NCI-H524 (cell line): ENCODE measurements around the gene GSTM1.
"Not testable (repeated sequence)": the region's sequence is repeated elsewhere in the genome, so short reads cannot be mapped to it uniquely, and the experiment has no call there.

ENCODE experiments used
- DNase-seq, 2 experiments: peaks; one replicate each; lab custom pipeline; 2025; lab: John Stamatoyannopoulos, UW

GSTM1 gene

GRCh38 chr1:109659997-109660690 is 27.5 kb upstream of the GSTM1 start:
- peak; percentile 74 to 92 for DNase-seq

GRCh38 chr1:109660691-109661026 is 27.0 kb upstream of the GSTM1 start:
- DNase-seq: not testable (repeated sequence)

GRCh38 chr1:109661391-109661790 is 26.2 kb upstream of the GSTM1 start:
- DNase-seq: no peak

GRCh38 chr1:109664671-109665070 is 22.9 kb upstream of the GSTM1 start:
- no peak for DNase-seq

GRCh38 chr1:109667452-109668122 is 20.0 kb upstream of the GSTM1 start, which contains the start of gene GSTM2:
TSS of gene GSTM2 (plus strand) at chr1:109668057. CDS start at chr1:109668116, 59 bp downstream.
- DNase-seq: peak; percentile 60 to 77

- DNase-seq: no peak
Observed at GRCh38 chr1:109668123-109668775, 19.4 kb upstream of the GSTM1 start.

GRCh38 chr1:109669246-109669948 is 18.2 kb upstream of the GSTM1 start:
- no peak for DNase-seq

GRCh38 chr1:109669949-109670302 is 17.7 kb upstream of the GSTM1 start:
- not testable (repeated sequence) for DNase-seq

GRCh38 chr1:109671067-109671466 is 16.6 kb upstream of the GSTM1 start:
- no peak for DNase-seq

GRCh38 chr1:109673861-109674260 is 13.8 kb upstream of the GSTM1 start:
- DNase-seq: not testable (repeated sequence)

- not testable (repeated sequence) for DNase-seq
Observed at GRCh38 chr1:109676683-109677381, 10.8 kb upstream of the GSTM1 start.

GRCh38 chr1:109677459-109677858 is 10.2 kb upstream of the GSTM1 start:
- no peak for DNase-seq

- not testable (repeated sequence) for DNase-seq
Observed at GRCh38 chr1:109678637-109679036, 9.0 kb upstream of the GSTM1 start.

GRCh38 chr1:109684777-109685176 is 2.8 kb upstream of the GSTM1 start:
- not testable (repeated sequence) for DNase-seq

GRCh38 chr1:109685399-109685798 is 2.2 kb upstream of the GSTM1 start:
- not testable (repeated sequence) for DNase-seq

- DNase-seq: not testable (repeated sequence)
Observed at GRCh38 chr1:109685890-109686289, 1.7 kb upstream of the GSTM1 start.

GRCh38 chr1:109687109-109687508 is 508 bp upstream of the GSTM1 start:
- not testable (repeated sequence) for DNase-seq

- no peak for DNase-seq
Observed at GRCh38 chr1:109689844-109690405, 2.3 kb downstream of the GSTM1 start.

- DNase-seq: no peak
Observed at GRCh38 chr1:109691759-109692158, 4.1 kb downstream of the GSTM1 start.

GRCh38 chr1:109694400-109694799 is 6.8 kb downstream of the GSTM1 start:
- DNase-seq: not testable (repeated sequence)

GRCh38 chr1:109695138-109695537 is 7.5 kb downstream of the GSTM1 start:
- DNase-seq: not testable (repeated sequence)
